GM12878 (cell line): ENCODE data around the gene VRK3. TPM values are rescaled to one million over a fixed set of nuclear protein-coding genes. Genes with fewer than 3 reads are reported as not detected.

Experiments used
- ATAC-seq: fragments of 200-7000 bp; cut with Tn5 transposase; 3 replicates; pipeline ENCODE4 v1.9.1; 2020; ENCODE audit warnings: mild to moderate bottlenecking, moderate library complexity
- BruUV-seq: library from RNA; stranded (reverse); fragments of 400-500 nt; replicated peaks from 2 replicates; lab custom pipeline; 2021; lab: Mats Ljungman, UMichigan
- CTCF ChIA-PET: fragments of 300-600 bp; sonication (Branson Sonifier 250); formaldehyde crosslinking; extraction: SDS; loops from one replicate; lab custom pipeline; 2021; ENCODE audit warnings: inconsistent platforms; lab: Yijun Ruan, JAX
- POLR2A ChIA-PET: fragments of 350-600 bp; formaldehyde crosslinking; extraction: SDS; loops from one replicate; lab custom pipeline; 2021; ENCODE audit warnings: inconsistent platforms; lab: Charles Lee
- RAD21 ChIA-PET: fragments of 300-600 bp; sonication (Branson Sonifier 250); formaldehyde crosslinking; loops from one replicate; lab custom pipeline; 2023; ENCODE audit warnings: antibody characterized with exemption; ENCODE audit not compliant: unreplicated experiment; lab: Charles Lee
- SMC1A ChIA-PET: fragments of 300-600 bp; sonication (Branson Sonifier 250); formaldehyde crosslinking; loops from one replicate; lab custom pipeline; 2023; ENCODE audit not compliant: unreplicated experiment, uncharacterized antibody; lab: Charles Lee
- DNase-seq: peaks from one replicate; pipeline ENCODE4 v3.0.0-alpha.2; 2011; ENCODE audit warnings: low read depth, low spot score
- FAIRE-seq: peaks from 3 replicates; lab custom pipeline; 2011; peaks lifted over from hg19 to GRCh38; lab: Jason Lieb, UNC
- H2AFZ ChIP-seq: 2 replicates; pipeline ENCODE4 v1.6.0; 2011; ENCODE audit warnings: low read depth, low read length, control low read depth; ENCODE audit not compliant: control insufficient read depth
- H3K27ac ChIP-seq: 2 replicates; pipeline ENCODE4 v1.5.1; 2011; ENCODE audit warnings: control low read depth; ENCODE audit not compliant: control insufficient read depth, insufficient read depth
- H3K27me3 ChIP-seq, 2 experiments: replicated peaks in 1 of 2; 2 replicates each; pipeline versions ENCODE4 v1.6.0 to v1.6.1; 2011; ENCODE audit warnings: low read length in 1 of 2; ENCODE audit not compliant: control insufficient read depth in 2 of 2, insufficient read depth in 2 of 2
- H3K36me3 ChIP-seq, 2 experiments: 2 replicates each; pipeline ENCODE4 v1.5.1; 2011; ENCODE audit warnings: low read length in 1 of 2; ENCODE audit not compliant: control insufficient read depth in 2 of 2, insufficient read depth in 2 of 2
- H3K4me1 ChIP-seq: 2 replicates; pipeline ENCODE4 v1.6.1; 2011; ENCODE audit warnings: mild to moderate bottlenecking, low read length, moderate library complexity, mixed read lengths; ENCODE audit not compliant: control insufficient read depth, insufficient read depth
- H3K4me2 ChIP-seq: 2 replicates; pipeline ENCODE4 v1.6.0; 2011; ENCODE audit warnings: control low read depth; ENCODE audit not compliant: control insufficient read depth, insufficient read depth
- H3K4me3 ChIP-seq: fragments of 200-600 bp; sonication (generic); 2 replicates; pipeline ENCODE4 v1.5.1; 2016
- H3K79me2 ChIP-seq: 2 replicates; pipeline ENCODE4 v1.6.0; 2011; ENCODE audit warnings: low read length; ENCODE audit not compliant: control insufficient read depth, insufficient read depth
- H3K9ac ChIP-seq: 2 replicates; pipeline ENCODE4 v1.8.0; 2011; ENCODE audit warnings: low read length, control low read depth, mixed read lengths; ENCODE audit not compliant: control insufficient read depth, insufficient read depth
- H3K9me3 ChIP-seq: replicated peaks from 3 replicates; pipeline ENCODE4 v1.5.1; 2011; ENCODE audit warnings: mild to moderate bottlenecking, low read length; ENCODE audit not compliant: control insufficient read depth, insufficient read depth
- H4K20me1 ChIP-seq: 2 replicates; pipeline ENCODE4 v1.6.0; 2011; ENCODE audit not compliant: control insufficient read depth, insufficient read depth
- ATF3 ChIP-seq: IDR thresholded peaks from 2 replicates; pipeline ENCODE4 v1.6.1; 2011; ENCODE audit warnings: low read depth, mild to moderate bottlenecking, low read length, moderate library complexity, borderline replicate concordance; ENCODE audit errors: extremely low read depth
- HCFC1 ChIP-seq: fragments of 150-350 bp; IDR thresholded peaks from 2 replicates; pipeline ENCODE4 v1.6.1; 2014; ENCODE audit warnings: low read length
- JUNB ChIP-seq: IDR thresholded peaks from 2 replicates; pipeline ENCODE4 v1.6.1; 2016; ENCODE audit warnings: antibody characterized with exemption, mild to moderate bottlenecking
- MEF2B ChIP-seq: fragments of 450-650 bp; IDR thresholded peaks from 2 replicates; pipeline ENCODE4 v1.6.1; 2018; ENCODE audit warnings: mild to moderate bottlenecking, moderate library complexity; ENCODE audit not compliant: partially characterized antibody, poor library complexity, severe bottlenecking
- MXI1 ChIP-seq: fragments of 150-350 bp; IDR thresholded peaks from 2 replicates; pipeline ENCODE4 v1.6.1; 2011; ENCODE audit warnings: low read depth, mild to moderate bottlenecking, inconsistent platforms, low read length, improper control_type of control experiment
- NKRF ChIP-seq: fragments of 450-650 bp; conservative IDR thresholded peaks from 2 replicates; pipeline ENCODE4 v1.6.1; 2017; ENCODE audit warnings: mild to moderate bottlenecking, moderate library complexity
- PAX8 ChIP-seq: fragments of 450-650 bp; IDR thresholded peaks from 2 replicates; pipeline ENCODE4 v1.6.1; 2017; ENCODE audit warnings: mild to moderate bottlenecking, moderate library complexity
- POLR2AphosphoS2 ChIP-seq: IDR thresholded peaks from 2 replicates; pipeline ENCODE4 v1.6.1; 2011; ENCODE audit warnings: low read depth, mild to moderate bottlenecking, low read length, improper control_type of control experiment, moderate library complexity
- RBBP5 ChIP-seq: fragments of 200-600 bp; sonication (generic); conservative IDR thresholded peaks from 2 replicates; pipeline ENCODE4 v1.6.1; 2016
- SP1 ChIP-seq: IDR thresholded peaks from one replicate; pipeline ENCODE4 v1.6.1; 2011; ENCODE audit warnings: low read depth, low read length
- ZBTB4 ChIP-seq: fragments of 450-650 bp; formaldehyde crosslinking; IDR thresholded peaks from 2 replicates; pipeline ENCODE4 v1.4.0; 2022; ENCODE audit warnings: mild to moderate bottlenecking, moderate library complexity
- ZNF622 ChIP-seq: fragments of 450-650 bp; IDR thresholded peaks from 2 replicates; pipeline ENCODE4 v1.6.1; 2017; ENCODE audit warnings: mild to moderate bottlenecking, inconsistent platforms
- WGBS: methylation state at CpG from one replicate; pipeline ENCODE4 v1.1.6; 2016; ENCODE audit warnings: low lambda C conversion rate; ENCODE audit not compliant: insufficient replicate concordance, insufficient coverage; ENCODE audit errors: missing lambda C conversion rate; 5-methylcytosine and 5-hydroxymethylcytosine counted together
- in situ Hi-C: fragments of 300-500 bp; cut with MboI; formaldehyde crosslinking; loops from 9 replicates; pipeline ENCODE4 v1.14.3; 2018; ENCODE audit warnings: mixed read lengths
- intact Hi-C: fragments of 100-400 bp; cut with micrococcal nuclease; formaldehyde crosslinking; loops from one replicate; pipeline ENCODE4 v1.14.2; 2022; ENCODE audit not compliant: unreplicated experiment
- polyA plus RNA-seq, 11 experiments: library from polyadenylated mRNA; depleted of rRNA in 4 of 11; unstranded in 6 of 11; stranded (reverse) in 5 of 11; fragments of >200 nt; fragmentation: Nextera tagmentation in 4 of 11; fragmentation: Illumina TruSeq in 1 of 11; extraction: Ambion mirVana in 4 of 11; extraction: Trizol in 1 of 11; gene quantifications; 1 replicate in 1 of 11; 2 replicates in 10 of 11; pipeline versions ENCODE4 v1.2.1 to v1.2.3, GENCODE V29; 2011 to 2016; ENCODE audit warnings: inconsistent platforms in 2 of 11, missing spikeins in 2 of 11, low read depth in 1 of 11
- total RNA-seq, 4 experiments: library from RNA; depleted of rRNA in 3 of 4; stranded (reverse); fragments of >200 nt in 3 of 4; fragmentation: Illumina TruSeq in 1 of 4; extraction: Trizol in 1 of 4; gene quantifications; 2 replicates each; pipeline versions ENCODE4 v1.2.1 to v1.2.3, GENCODE V29; 2013 to 2021
- TF ChIP-seq, protein P1 (sequence below): fragments of 450-650 bp; IDR thresholded peaks from 2 replicates; pipeline ENCODE4 v1.6.1; 2016; ENCODE audit warnings: mild to moderate bottlenecking

Gene VRK3
- total and polyA plus RNA-seq, 10 of the 15 experiments (the other 5 are each of a cell fraction or from before 2014, with no cell fraction given) = 17.3 to 61.9 (median 35.5) TPM

DNA sequence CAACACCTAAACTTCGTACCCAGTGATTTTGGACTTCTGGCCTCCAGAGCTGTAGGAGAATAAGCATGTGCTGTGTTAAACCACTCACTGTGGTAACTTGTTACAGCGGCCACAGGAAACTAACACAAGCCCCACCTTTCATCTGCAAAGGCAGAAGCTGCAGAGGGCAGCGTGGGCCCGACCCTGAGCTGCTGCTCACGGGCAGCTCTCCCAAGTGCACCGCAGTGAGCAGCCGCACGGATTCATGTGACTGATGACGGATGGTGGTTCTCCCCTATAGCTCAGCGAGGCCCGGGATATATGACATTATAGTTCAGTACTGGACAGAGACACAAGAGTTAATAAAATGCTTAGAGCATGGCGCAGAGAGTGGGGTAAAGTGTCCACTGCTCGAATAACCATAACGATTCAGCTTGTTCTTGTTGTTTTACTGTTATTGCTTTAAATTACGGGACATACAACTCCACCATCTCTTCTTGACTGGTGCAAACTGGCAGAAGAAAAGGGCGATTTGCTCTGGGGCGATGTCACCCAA is 21.9 kb downstream of the VRK3 start:
- no peak overlapping the region for H2AFZ ChIP-seq
- peaks cover 16% of the 10 kb centered on the region for H3K4me1 ChIP-seq
- no TSS peak for BruUV-seq
- no peaks in the 10 kb centered on the region for H4K20me1 ChIP-seq
- WGBS = 98% methylated on average over 17 of the region's 17 CpGs
- ChIA-PET POLR2A (no interaction called here), SMC1A (interaction anchor here (1.3 kb wide), 1 partner anchor 21 kb away, joined by 3 read pairs; no protein-coding TSS in a partner anchor), CTCF (no interaction called here), RAD21 (no interaction called here)
- TF ChIP-seq RBBP5 (no peak), HCFC1 (no peak), MEF2B (no peak), NKRF (no peak), ZBTB4 (CRISPR knock-in tag) (no peak), ATF3 (no peak), SP1 (no peak), ZNF622 (no peak), MXI1 (no peak), JUNB (no peak), PAX8 (no peak), POLR2AphosphoS2 (no peak)
- TF ChIP-seq, protein P1, sequence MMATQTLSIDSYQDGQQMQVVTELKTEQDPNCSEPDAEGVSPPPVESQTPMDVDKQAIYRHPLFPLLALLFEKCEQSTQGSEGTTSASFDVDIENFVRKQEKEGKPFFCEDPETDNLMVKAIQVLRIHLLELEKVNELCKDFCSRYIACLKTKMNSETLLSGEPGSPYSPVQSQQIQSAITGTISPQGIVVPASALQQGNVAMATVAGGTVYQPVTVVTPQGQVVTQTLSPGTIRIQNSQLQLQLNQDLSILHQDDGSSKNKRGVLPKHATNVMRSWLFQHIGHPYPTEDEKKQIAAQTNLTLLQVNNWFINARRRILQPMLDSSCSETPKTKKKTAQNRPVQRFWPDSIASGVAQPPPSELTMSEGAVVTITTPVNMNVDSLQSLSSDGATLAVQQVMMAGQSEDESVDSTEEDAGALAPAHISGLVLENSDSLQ = no peak
- intact Hi-C loops (no loop called here), in situ Hi-C loops (no loop called here)
- no peak overlapping the region for H3K9ac ChIP-seq
- FAIRE-seq = no peak
- peaks cover 20 to 25% of the 10 kb centered on the region in 2 experiments; a peak in 3 of 4 replicates for H3K36me3 ChIP-seq
- H3K4me3 ChIP-seq = no peak overlapping the region
- H3K27ac ChIP-seq = no peak overlapping the region
- H3K9me3 ChIP-seq = no peaks in the 10 kb centered on the region
- no peak for DNase-seq
- no peaks in the 10 kb centered on the region for H3K27me3 ChIP-seq
- no peak for ATAC-seq
- no peak overlapping the region for H3K4me2 ChIP-seq
- no peaks in the 10 kb centered on the region; the same call in 1 of the 2 replicates for H3K79me2 ChIP-seq
